ENCODE results near the gene CLDN2.
"Not testable (repeated sequence)": the region's sequence is repeated elsewhere in the genome, so short reads cannot be mapped to it uniquely, and the experiment has no call there.

The CLDN2 gene

GRCh38 chrX:106940068-106940467, 19.9 kb downstream of the CLDN2 start:
- no peaks in the 10 kb centered on the region for H3K9me3 Mint-ChIP-seq
- H3K27ac Mint-ChIP-seq = no peak overlapping the region
- no peaks in the 10 kb centered on the region for H3K27me3 Mint-ChIP-seq
- H3K36me3 Mint-ChIP-seq = peaks cover 8% of the 10 kb centered on the region
- H3K4me1 Mint-ChIP-seq = no peaks in the 10 kb centered on the region
- H3K4me3 Mint-ChIP-seq = no peak overlapping the region

GRCh38 chrX:106946464-106946863, 26.3 kb downstream of the CLDN2 start:
- Mint-ChIP-seq H3K4me1 (no peaks in the 10 kb centered on the region), H3K36me3 (peaks cover 9% of the 10 kb centered on the region), H3K27me3 (no peaks in the 10 kb centered on the region), H3K9me3 (no peaks in the 10 kb centered on the region), H3K4me3 (no peak overlapping the region), H3K27ac (no peak overlapping the region)

DNA sequence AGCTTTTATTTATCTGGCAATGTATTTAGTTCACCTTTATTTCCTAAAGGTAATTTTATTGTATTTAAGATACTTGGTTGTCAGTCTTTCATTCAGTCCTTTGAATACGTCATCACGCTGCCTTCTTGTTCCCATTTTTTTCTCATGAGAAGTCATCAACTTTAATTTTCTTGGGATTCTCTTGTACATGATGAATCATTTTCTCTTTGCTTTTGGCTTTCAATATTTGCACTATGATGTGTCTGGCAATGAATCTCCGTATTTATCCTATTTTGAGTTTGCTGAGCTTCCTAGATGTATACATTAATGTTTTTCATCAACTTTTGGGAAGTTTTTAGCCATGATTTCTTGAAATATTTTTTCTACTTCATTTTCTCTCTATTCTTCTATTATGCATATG, 28.4 kb downstream of the CLDN2 start:
- no peaks in the 10 kb centered on the region for H3K27me3 Mint-ChIP-seq
- no peaks in the 10 kb centered on the region for H3K9me3 Mint-ChIP-seq
- H3K36me3 Mint-ChIP-seq = peaks cover 3% of the 10 kb centered on the region
- no peaks in the 10 kb centered on the region for H3K4me1 Mint-ChIP-seq
- H3K4me3 Mint-ChIP-seq = no peak overlapping the region
- no peak overlapping the region for H3K27ac Mint-ChIP-seq

DNA sequence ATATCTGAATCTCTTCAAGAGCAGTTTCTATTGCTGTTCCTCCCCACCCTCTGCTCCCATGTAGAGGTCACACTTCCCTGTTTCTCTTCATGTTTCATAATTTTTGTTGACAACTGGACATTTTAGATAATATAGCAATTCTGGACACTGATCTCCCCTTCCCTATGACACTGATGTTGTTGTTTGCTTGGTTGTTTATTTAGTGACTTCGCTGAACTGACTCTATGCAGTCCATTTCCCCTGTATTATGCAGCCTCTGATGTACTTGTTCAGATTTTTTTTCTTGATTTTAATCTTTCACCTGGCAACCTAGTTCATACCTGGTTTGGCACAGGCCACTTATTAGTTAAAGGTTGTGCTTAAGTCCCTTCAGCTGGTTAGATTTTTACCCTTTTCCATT, 29.2 kb downstream of the CLDN2 start:
- Mint-ChIP-seq H3K27ac (no peak overlapping the region), H3K27me3 (no peaks in the 10 kb centered on the region), H3K9me3 (no peaks in the 10 kb centered on the region), H3K4me3 (no peak overlapping the region), H3K4me1 (no peaks in the 10 kb centered on the region), H3K36me3 (peaks cover 3% of the 10 kb centered on the region)

- Mint-ChIP-seq H3K9me3 (no peaks in the 10 kb centered on the region), H3K4me3 (no peak overlapping the region), H3K27ac (no peak overlapping the region), H3K27me3 (no peaks in the 10 kb centered on the region), H3K4me1 (no peaks in the 10 kb centered on the region), H3K36me3 (peaks cover 1% of the 10 kb centered on the region)
Observed at GRCh38 chrX:106950381-106950780, 30.2 kb downstream of the CLDN2 start.

- Mint-ChIP-seq H3K4me3 (no peak overlapping the region), H3K4me1 (no peaks in the 10 kb centered on the region), H3K27ac (no peak overlapping the region), H3K27me3 (no peaks in the 10 kb centered on the region), H3K9me3 (no peaks in the 10 kb centered on the region), H3K36me3 (peaks cover 1% of the 10 kb centered on the region)
Observed at GRCh38 chrX:106951230-106951629, 31.0 kb downstream of the CLDN2 start.

- Mint-ChIP-seq H3K27ac (no peak overlapping the region), H3K4me3 (no peak overlapping the region), H3K9me3 (no peaks in the 10 kb centered on the region), H3K27me3 (no peaks in the 10 kb centered on the region), H3K4me1 (no peaks in the 10 kb centered on the region), H3K36me3 (peaks cover 3% of the 10 kb centered on the region)
Observed at GRCh38 chrX:106952089-106952488, 31.9 kb downstream of the CLDN2 start.

GRCh38 chrX:106952538-106952937, 32.3 kb downstream of the CLDN2 start:
- H3K27me3 Mint-ChIP-seq = no peaks in the 10 kb centered on the region
- H3K4me1 Mint-ChIP-seq = no peaks in the 10 kb centered on the region
- peaks cover 3% of the 10 kb centered on the region for H3K36me3 Mint-ChIP-seq
- no peaks in the 10 kb centered on the region for H3K9me3 Mint-ChIP-seq
- H3K4me3 Mint-ChIP-seq = no peak overlapping the region
- no peak overlapping the region for H3K27ac Mint-ChIP-seq

DNA sequence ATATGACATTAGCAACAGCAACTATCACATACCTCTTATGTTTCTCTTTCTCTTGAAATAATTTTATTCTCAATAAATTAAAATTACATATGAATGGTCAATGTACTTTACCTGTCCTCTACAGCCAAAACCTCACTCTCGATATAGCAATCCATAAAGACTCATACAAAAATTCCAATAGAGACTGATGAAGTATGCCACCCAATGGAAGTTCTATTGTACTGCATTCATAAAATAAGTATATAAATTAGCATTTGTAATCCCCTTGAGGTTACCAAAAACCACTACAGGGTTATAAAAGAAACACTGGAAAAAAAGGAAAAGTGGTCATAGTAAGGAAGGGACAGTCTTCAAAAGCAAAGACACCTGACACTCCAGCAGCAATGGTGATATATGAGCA, 32.8 kb downstream of the CLDN2 start:
- no peak overlapping the region for H3K27ac Mint-ChIP-seq
- H3K9me3 Mint-ChIP-seq = no peaks in the 10 kb centered on the region
- H3K36me3 Mint-ChIP-seq = peaks cover 3% of the 10 kb centered on the region
- no peaks in the 10 kb centered on the region for H3K27me3 Mint-ChIP-seq
- H3K4me3 Mint-ChIP-seq = no peak overlapping the region
- H3K4me1 Mint-ChIP-seq = no peaks in the 10 kb centered on the region

- Mint-ChIP-seq H3K36me3 (peaks cover 2% of the 10 kb centered on the region), H3K4me3 (no peak overlapping the region), H3K27me3 (no peaks in the 10 kb centered on the region), H3K4me1 (no peaks in the 10 kb centered on the region), H3K9me3 (no peaks in the 10 kb centered on the region), H3K27ac (no peak overlapping the region)
Observed at GRCh38 chrX:106954041-106954440, 33.8 kb downstream of the CLDN2 start.

- H3K27ac Mint-ChIP-seq = no peak overlapping the region
- H3K36me3 Mint-ChIP-seq = peaks cover 2% of the 10 kb centered on the region
- no peaks in the 10 kb centered on the region for H3K9me3 Mint-ChIP-seq
- no peaks in the 10 kb centered on the region for H3K4me1 Mint-ChIP-seq
- H3K4me3 Mint-ChIP-seq = no peak overlapping the region
- no peaks in the 10 kb centered on the region for H3K27me3 Mint-ChIP-seq
Observed at GRCh38 chrX:106955004-106955772, 35.0 kb downstream of the CLDN2 start.

DNA sequence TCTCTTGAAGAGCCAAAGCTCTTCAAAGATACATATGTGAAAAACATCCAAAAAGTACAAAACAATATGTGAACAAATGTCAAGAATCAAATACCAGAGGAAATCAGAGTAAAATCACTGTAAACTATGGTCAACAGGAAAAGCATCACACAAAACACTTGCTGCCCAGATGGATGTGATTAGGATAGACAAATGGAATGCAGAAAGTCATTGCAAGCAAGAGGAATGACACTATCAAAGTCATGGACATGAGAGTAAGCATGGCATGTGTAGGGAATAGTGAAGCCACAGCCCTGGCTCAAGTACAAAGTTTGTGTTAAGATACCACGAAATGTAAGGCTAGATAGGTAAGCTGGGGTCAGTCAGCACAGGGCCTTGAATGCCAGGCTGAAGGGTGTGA, 37.7 kb downstream of the CLDN2 start:
- Mint-ChIP-seq H3K27ac (no peak overlapping the region), H3K4me1 (no peaks in the 10 kb centered on the region), H3K36me3 (peaks cover 2% of the 10 kb centered on the region), H3K9me3 (no peaks in the 10 kb centered on the region), H3K4me3 (no peak overlapping the region), H3K27me3 (no peaks in the 10 kb centered on the region)

DNA sequence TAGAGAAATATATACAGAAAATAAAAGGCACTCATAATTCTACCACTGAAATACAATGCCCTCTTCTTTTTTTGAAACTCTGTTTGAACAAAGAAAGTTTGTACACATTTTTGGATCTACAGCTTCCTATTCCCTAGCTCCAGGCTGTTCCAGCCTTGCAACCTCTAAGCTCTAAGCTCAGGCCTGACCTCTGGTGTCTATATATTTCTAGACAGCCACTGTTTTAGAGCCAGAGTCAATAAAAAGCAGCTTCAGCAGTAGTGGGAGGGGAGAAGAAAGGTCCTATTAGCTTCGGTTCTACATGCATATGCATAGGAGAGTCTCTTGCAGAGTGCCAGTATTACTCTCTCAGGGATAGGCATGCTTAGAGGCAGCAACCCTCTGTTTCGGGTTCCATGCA, 39.7 kb downstream of the CLDN2 start:
- Mint-ChIP-seq H3K36me3 (peaks cover 8% of the 10 kb centered on the region), H3K9me3 (no peaks in the 10 kb centered on the region), H3K4me1 (no peaks in the 10 kb centered on the region), H3K27ac (no peak overlapping the region), H3K4me3 (no peak overlapping the region), H3K27me3 (no peaks in the 10 kb centered on the region)

GRCh38 chrX:106963111-106963510, 42.9 kb downstream of the CLDN2 start:
- Mint-ChIP-seq H3K36me3 (peaks cover 13% of the 10 kb centered on the region), H3K27me3 (no peaks in the 10 kb centered on the region), H3K9me3 (no peaks in the 10 kb centered on the region)

GRCh38 chrX:106964290-106964689, 44.1 kb downstream of the CLDN2 start:
- Mint-ChIP-seq H3K27me3 (no peaks in the 10 kb centered on the region), H3K9me3 (peaks cover 4% of the 10 kb centered on the region), H3K4me1 (peaks cover 5% of the 10 kb centered on the region), H3K36me3 (peaks cover 18% of the 10 kb centered on the region), H3K4me3 (no peak overlapping the region), H3K27ac (no peak overlapping the region)

More at GRCh38 chrX:106963111-106963510, 42.9 kb downstream of the CLDN2 start:
- no peak overlapping the region for H3K4me3 Mint-ChIP-seq
- peaks cover 5% of the 10 kb centered on the region for H3K4me1 Mint-ChIP-seq
- no peak overlapping the region for H3K27ac Mint-ChIP-seq

DNA sequence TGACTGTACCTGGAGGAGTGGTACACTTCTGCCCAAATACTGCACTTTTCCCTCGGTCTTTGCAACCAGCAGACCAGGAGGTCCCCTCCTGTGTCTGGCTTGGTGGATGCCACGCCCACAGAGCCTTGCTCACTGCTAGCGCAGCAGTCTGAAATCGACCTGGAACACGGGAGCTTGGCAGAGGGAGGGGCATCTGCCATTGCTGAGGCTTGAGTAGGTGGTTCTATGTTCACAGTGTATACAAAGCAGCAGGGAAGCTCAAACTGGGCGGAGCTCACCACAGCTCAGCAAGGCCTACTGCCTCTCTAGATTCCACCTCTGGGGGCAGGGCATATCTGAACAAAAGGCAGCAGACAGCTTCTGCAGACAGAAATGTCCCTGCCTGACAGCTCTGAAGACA, 46.3 kb downstream of the CLDN2 start:
- H3K27ac Mint-ChIP-seq, H3K4me1 Mint-ChIP-seq, H3K27me3 Mint-ChIP-seq, H3K4me3 Mint-ChIP-seq, H3K9me3 Mint-ChIP-seq: not testable (repeated sequence)
- peaks cover 29% of the 10 kb centered on the region for H3K36me3 Mint-ChIP-seq

DNA sequence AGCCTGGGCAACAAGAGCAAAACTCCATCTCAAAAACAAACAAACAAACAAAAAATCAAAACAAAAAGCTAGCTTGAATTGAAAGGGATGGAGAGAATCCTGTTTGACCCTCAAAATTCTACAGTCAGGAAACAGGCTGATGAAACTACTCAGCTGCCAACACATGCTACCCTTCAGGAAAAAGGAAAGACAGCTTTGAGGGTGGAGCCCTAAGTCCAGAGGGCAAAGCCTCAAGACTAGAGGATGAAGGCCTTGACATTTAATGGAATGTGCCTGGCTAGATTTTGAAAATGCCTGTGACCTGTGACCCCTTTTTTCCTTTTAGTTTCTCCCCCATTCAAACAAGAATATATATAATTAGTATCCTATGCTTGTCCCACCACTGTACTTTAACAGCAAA, 52.7 kb downstream of the CLDN2 start:
- H3K27ac Mint-ChIP-seq = no peak overlapping the region
- H3K36me3 Mint-ChIP-seq = peaks cover 23% of the 10 kb centered on the region
- H3K9me3 Mint-ChIP-seq = peaks cover 5% of the 10 kb centered on the region
- H3K4me3 Mint-ChIP-seq = no peak overlapping the region
- H3K27me3 Mint-ChIP-seq = no peaks in the 10 kb centered on the region
- no peaks in the 10 kb centered on the region for H3K4me1 Mint-ChIP-seq
